ENCODE results near the gene ZBTB34.

The ZBTB34 gene

GRCh38 chr9:126842977-126843799 is 17.3 kb upstream of the ZBTB34 start:
- DNase-seq (ENCODE audit: low read depth): no peak

GRCh38 chr9:126844085-126844484 is 16.4 kb upstream of the ZBTB34 start:
- peak; percentile 65 for DNase-seq (ENCODE audit: low read depth)

- DNase-seq (ENCODE audit: low read depth): no peak
Measured at GRCh38 chr9:126847051-126847450, 13.4 kb upstream of the ZBTB34 start.

- no peak for DNase-seq (ENCODE audit: low read depth)
Measured at GRCh38 chr9:126849591-126850225, 10.7 kb upstream of the ZBTB34 start.

- DNase-seq (ENCODE audit: low read depth): no peak
Measured at GRCh38 chr9:126851286-126851880, 9.1 kb upstream of the ZBTB34 start.

- no peak for DNase-seq (ENCODE audit: low read depth)
Measured at GRCh38 chr9:126852086-126852688, 8.3 kb upstream of the ZBTB34 start.

GRCh38 chr9:126853667-126854066 is 6.8 kb upstream of the ZBTB34 start:
- peak; percentile 67 for DNase-seq (ENCODE audit: low read depth)

GRCh38 chr9:126854734-126855133 is 5.7 kb upstream of the ZBTB34 start:
- no peak for DNase-seq (ENCODE audit: low read depth)

- DNase-seq (ENCODE audit: low read depth): no peak
Measured at GRCh38 chr9:126856326-126856877, 4.0 kb upstream of the ZBTB34 start.

GRCh38 chr9:126857261-126857960 is 3.0 kb upstream of the ZBTB34 start:
- no peak for DNase-seq (ENCODE audit: low read depth)

- DNase-seq (ENCODE audit: low read depth): no peak
Measured at GRCh38 chr9:126859111-126859510, 1.3 kb upstream of the ZBTB34 start.

- peak; percentile 22 for DNase-seq (ENCODE audit: low read depth)
Measured at GRCh38 chr9:126860757-126861466, 473 bp downstream of the ZBTB34 start.

- DNase-seq (ENCODE audit: low read depth): no peak
Measured at GRCh38 chr9:126861707-126862103, 1.3 kb downstream of the ZBTB34 start.

- DNase-seq (ENCODE audit: low read depth): no peak
Measured at GRCh38 chr9:126862104-126862761, 1.8 kb downstream of the ZBTB34 start.

- no peak for DNase-seq (ENCODE audit: low read depth)
Measured at GRCh38 chr9:126864771-126865170, 4.3 kb downstream of the ZBTB34 start.

- no peak for DNase-seq (ENCODE audit: low read depth)
Measured at GRCh38 chr9:126869368-126869767, 8.9 kb downstream of the ZBTB34 start.

GRCh38 chr9:126872516-126872915 is 12.1 kb downstream of the ZBTB34 start:
- DNase-seq (ENCODE audit: low read depth): no peak

- DNase-seq (ENCODE audit: low read depth): no peak
Measured at GRCh38 chr9:126874546-126875314, 14.3 kb downstream of the ZBTB34 start.

- no peak for DNase-seq (ENCODE audit: low read depth)
Measured at GRCh38 chr9:126875756-126876510, 15.5 kb downstream of the ZBTB34 start.
